Endothelial cell of umbilical vein (primary cell): Measurements from ENCODE around the gene SHMT1. TPM values are rescaled to one million over a fixed set of nuclear protein-coding genes. Genes with fewer than 3 reads are reported as not detected.

ENCODE experiments used
- BruUV-seq: library from RNA; stranded (reverse); fragments of 400-500 nt; replicated peaks from 2 replicates; lab custom pipeline; 2021; lab: Mats Ljungman, UMichigan
- CTCF ChIA-PET: fragments of 300-600, 350-600 bp; sonication (Branson Sonifier 250); formaldehyde crosslinking; loops from one replicate; lab custom pipeline; 2021; ENCODE audit warnings: antibody characterized with exemption, inconsistent platforms; lab: Charles Lee
- POLR2A ChIA-PET: fragments of 300-600, 350-600 bp; sonication (Branson Sonifier 250); formaldehyde crosslinking; loops from one replicate; lab custom pipeline; 2021; ENCODE audit warnings: antibody characterized with exemption, inconsistent platforms; lab: Charles Lee
- DNase-seq: peaks from one replicate; pipeline ENCODE4 v3.0.0-alpha.2; 2011; ENCODE audit warnings: low read depth, low spot score
- FAIRE-seq: peaks from 2 replicates; lab custom pipeline; 2011; peaks lifted over from hg19 to GRCh38; lab: Jason Lieb, UNC
- H2AFZ ChIP-seq: 2 replicates; pipeline ENCODE4 v1.6.0; 2012; ENCODE audit warnings: low read depth, low read length, control low read depth, inconsistent platforms
- H3K27ac ChIP-seq: 2 replicates; pipeline ENCODE4 v1.5.1; 2011; ENCODE audit warnings: low read depth, mild to moderate bottlenecking, control low read depth, low read length, moderate library complexity; ENCODE audit not compliant: insufficient read depth
- H3K27me3 ChIP-seq, 2 experiments: 2 replicates each; pipeline versions ENCODE4 v1.6.0 to v1.6.1; 2011; ENCODE audit warnings: low read length in 2 of 2, mixed read lengths in 1 of 2; ENCODE audit not compliant: control insufficient read depth in 2 of 2, insufficient read depth in 2 of 2
- H3K36me3 ChIP-seq, 2 experiments: 2 replicates in 1 of 2; 3 replicates in 1 of 2; pipeline ENCODE4 v1.5.1; 2011; ENCODE audit warnings: low read length in 2 of 2, mild to moderate bottlenecking in 1 of 2, moderate library complexity in 1 of 2; ENCODE audit not compliant: control insufficient read depth in 2 of 2, insufficient read depth in 2 of 2; ENCODE audit errors: extremely low read depth in 1 of 2
- H3K4me1 ChIP-seq: 3 replicates; pipeline ENCODE4 v1.5.1; 2011; ENCODE audit warnings: mild to moderate bottlenecking, low read length; ENCODE audit not compliant: control insufficient read depth, insufficient read depth; ENCODE audit errors: extremely low read depth
- H3K4me2 ChIP-seq: 2 replicates; pipeline ENCODE4 v1.6.1; 2011; ENCODE audit warnings: low read length, control low read depth, mixed read lengths; ENCODE audit not compliant: insufficient read depth
- H3K4me3 ChIP-seq, 3 experiments: fragments of 200-600 bp in 1 of 3; sonication (generic), shearing (Covaris generic) in 1 of 3; replicated peaks in 1 of 3; 2 replicates each; pipeline ENCODE4 v1.5.1; 2011 to 2016; ENCODE audit warnings: control low read depth in 3 of 3, low read length in 3 of 3, mild to moderate bottlenecking in 2 of 3, inconsistent platforms in 1 of 3, low read depth in 1 of 3, moderate library complexity in 1 of 3; ENCODE audit not compliant: insufficient read depth in 1 of 3
- H3K79me2 ChIP-seq: 2 replicates; pipeline ENCODE4 v1.6.0; 2012; ENCODE audit warnings: low read length, inconsistent platforms; ENCODE audit not compliant: control insufficient read depth, insufficient read depth
- H3K9ac ChIP-seq: replicated peaks from 2 replicates; pipeline ENCODE3; 2011; ENCODE audit warnings: low read length, control low read depth; ENCODE audit not compliant: insufficient read depth; ENCODE audit errors: extremely low read depth
- H3K9me1 ChIP-seq: replicated peaks from 3 replicates; pipeline ENCODE4 v1.6.0; 2011; ENCODE audit warnings: mild to moderate bottlenecking, low read length; ENCODE audit not compliant: control insufficient read depth, insufficient read depth; ENCODE audit errors: extremely low read depth
- H3K9me3 ChIP-seq: replicated peaks from 2 replicates; pipeline ENCODE4 v1.5.1; 2012; ENCODE audit warnings: low read length, inconsistent platforms; ENCODE audit not compliant: control insufficient read depth, insufficient read depth
- H4K20me1 ChIP-seq: replicated peaks from 2 replicates; pipeline ENCODE3; 2011; ENCODE audit warnings: mild to moderate bottlenecking, low read length; ENCODE audit not compliant: control insufficient read depth, insufficient read depth; ENCODE audit errors: extremely low read depth
- EZH2 ChIP-seq: IDR thresholded peaks from 2 replicates; pipeline ENCODE4 v1.6.1; 2012; ENCODE audit warnings: borderline replicate concordance, low read depth, mild to moderate bottlenecking, moderate library complexity, low read length, inconsistent platforms; ENCODE audit not compliant: severe bottlenecking
- FOS ChIP-seq: IDR thresholded peaks from 2 replicates; pipeline ENCODE4 v1.6.1; 2011; ENCODE audit warnings: mild to moderate bottlenecking, low read length, moderate library complexity, borderline replicate concordance; ENCODE audit not compliant: insufficient read depth
- GATA2 ChIP-seq: IDR thresholded peaks from 2 replicates; pipeline ENCODE4 v1.7.0; 2011; ENCODE audit warnings: low read depth, mild to moderate bottlenecking, moderate library complexity, mixed read lengths, low read length; ENCODE audit not compliant: insufficient read length, insufficient read depth
- JUN ChIP-seq: IDR thresholded peaks from 2 replicates; pipeline ENCODE4 v1.6.1; 2011; ENCODE audit warnings: borderline replicate concordance, low read depth; ENCODE audit not compliant: insufficient read length, insufficient read depth
- MYC ChIP-seq: IDR thresholded peaks from one replicate; pipeline ENCODE4 v1.6.1; 2011; ENCODE audit warnings: mild to moderate bottlenecking, low read depth, low read length
- POLR2A ChIP-seq: IDR thresholded peaks from 2 replicates; pipeline ENCODE4 v1.6.1; 2012; ENCODE audit warnings: low read depth, mild to moderate bottlenecking, control low read depth, low read length
- POLR2AphosphoS5 ChIP-seq: IDR thresholded peaks from 2 replicates; pipeline ENCODE4 v1.6.1; 2012; ENCODE audit warnings: low read depth, mild to moderate bottlenecking, control low read depth, low read length, moderate library complexity; ENCODE audit not compliant: insufficient read depth
- dilution Hi-C: fragments of 300-500 bp; cut with MboI; formaldehyde crosslinking; loops from one replicate; pipeline ENCODE4 v1.15.0; 2019; ENCODE audit warnings: low sequenced_read_pairs; ENCODE audit not compliant: extremely low pct_ligation_motif_present
- intact Hi-C: fragments of 100-400 bp; cut with micrococcal nuclease; formaldehyde crosslinking; loops from one replicate; pipeline ENCODE4 v1.10.0; 2022
- microRNA-seq: library from miRNA; unstranded; fragments of <30 nt; microRNA quantifications from one replicate; pipeline ENCODE4 v1.2.0, GENCODE V29; 2021; ENCODE audit warnings: borderline number of aligned reads, borderline replicate concordance
- polyA plus RNA-seq, 4 experiments: library from polyadenylated mRNA; depleted of rRNA in 3 of 4; stranded (reverse) in 3 of 4; unstranded in 1 of 4; fragments of >200 nt; gene quantifications; 2 replicates each; pipeline versions ENCODE4 v1.2.1 to v1.2.3, GENCODE V29; 2011 to 2012; ENCODE audit warnings: missing spikeins in 1 of 4
- small RNA-seq: library from RNA; depleted of rRNA; stranded (forward); fragments of <200 nt; gene quantifications from one replicate; pipeline ENCODE3, GENCODE V24; 2012; ENCODE audit warnings: low replicate concordance, low read depth; ENCODE audit not compliant: insufficient read depth, insufficient read length
- total RNA-seq: library from RNA; stranded (reverse); gene quantifications from 2 replicates; pipeline ENCODE4 v1.2.3, GENCODE V29; 2021
- TF ChIP-seq, protein P1 (sequence below): IDR thresholded peaks from 2 replicates; pipeline ENCODE4 v1.6.1; 2011; ENCODE audit not compliant: insufficient read depth, insufficient read length
- TF ChIP-seq, protein P2 (sequence below), 2 donors: IDR thresholded peaks; 1 replicate in 1 of 2; 2 replicates in 1 of 2; pipeline ENCODE4 v1.5.1; 2011; ENCODE audit warnings: low read length in 2 of 2, mild to moderate bottlenecking in 2 of 2, moderate library complexity in 2 of 2, control low read depth in 1 of 2, inconsistent platforms in 1 of 2, low read depth in 1 of 2; ENCODE audit not compliant: insufficient read depth in 1 of 2; ENCODE audit errors: extremely low read depth in 1 of 2

SHMT1 gene
- total and polyA plus RNA-seq, 2 donors (not counting 3 experiments of a cell fraction or from before 2014, with no cell fraction given): 18.9 to 27.6 TPM

DNA sequence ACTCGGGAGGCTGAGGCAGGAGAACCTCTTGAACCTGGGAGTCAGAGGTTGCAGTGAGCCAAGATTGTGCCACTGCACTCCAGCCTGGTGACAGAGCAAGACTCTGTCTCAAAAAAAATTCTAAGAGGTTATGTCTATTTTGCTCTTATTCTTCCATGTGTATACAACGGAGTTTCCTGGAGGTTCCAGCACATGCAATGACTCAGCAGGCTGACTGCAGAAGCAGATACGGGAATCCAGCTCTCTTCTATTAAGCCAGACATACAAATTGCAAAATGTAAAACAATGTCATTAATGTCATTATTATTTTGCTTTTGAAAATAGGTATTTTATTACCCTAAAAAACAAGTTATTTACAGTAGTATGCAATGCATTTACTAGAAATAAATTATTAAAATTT, 84.5 kb downstream of the SHMT1 start:
- Histone ChIP-seq H2AFZ (no peak overlapping the region), H3K27ac (no peak overlapping the region), H3K4me1 (no peaks in the 10 kb centered on the region), H3K9me3 (no peaks in the 10 kb centered on the region), H3K4me3 (no peak overlapping the region), H3K9ac (no peak overlapping the region), H3K27me3 (no peaks in the 10 kb centered on the region), H3K79me2 (no peaks in the 10 kb centered on the region), H4K20me1 (no peaks in the 10 kb centered on the region), H3K4me2 (no peak overlapping the region), H3K36me3 (peaks cover 27 to 47% of the 10 kb centered on the region in 2 experiments), H3K9me1 (no peaks in the 10 kb centered on the region)
- POLR2A ChIA-PET: interaction anchor here (0.6 kb wide), 1 partner anchor 13 kb away, joined by 3 read pairs; no protein-coding TSS in a partner anchor
- DNase-seq (no peak), FAIRE-seq (no peak)
- TF ChIP-seq EZH2 (no peak), POLR2AphosphoS5 (no peak), GATA2 (no peak), JUN (no peak), POLR2A (no peak), FOS (no peak), MYC (no peak)
- TF ChIP-seq, protein P1, sequence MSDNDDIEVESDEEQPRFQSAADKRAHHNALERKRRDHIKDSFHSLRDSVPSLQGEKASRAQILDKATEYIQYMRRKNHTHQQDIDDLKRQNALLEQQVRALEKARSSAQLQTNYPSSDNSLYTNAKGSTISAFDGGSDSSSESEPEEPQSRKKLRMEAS: no peak
- TF ChIP-seq, protein P2, sequence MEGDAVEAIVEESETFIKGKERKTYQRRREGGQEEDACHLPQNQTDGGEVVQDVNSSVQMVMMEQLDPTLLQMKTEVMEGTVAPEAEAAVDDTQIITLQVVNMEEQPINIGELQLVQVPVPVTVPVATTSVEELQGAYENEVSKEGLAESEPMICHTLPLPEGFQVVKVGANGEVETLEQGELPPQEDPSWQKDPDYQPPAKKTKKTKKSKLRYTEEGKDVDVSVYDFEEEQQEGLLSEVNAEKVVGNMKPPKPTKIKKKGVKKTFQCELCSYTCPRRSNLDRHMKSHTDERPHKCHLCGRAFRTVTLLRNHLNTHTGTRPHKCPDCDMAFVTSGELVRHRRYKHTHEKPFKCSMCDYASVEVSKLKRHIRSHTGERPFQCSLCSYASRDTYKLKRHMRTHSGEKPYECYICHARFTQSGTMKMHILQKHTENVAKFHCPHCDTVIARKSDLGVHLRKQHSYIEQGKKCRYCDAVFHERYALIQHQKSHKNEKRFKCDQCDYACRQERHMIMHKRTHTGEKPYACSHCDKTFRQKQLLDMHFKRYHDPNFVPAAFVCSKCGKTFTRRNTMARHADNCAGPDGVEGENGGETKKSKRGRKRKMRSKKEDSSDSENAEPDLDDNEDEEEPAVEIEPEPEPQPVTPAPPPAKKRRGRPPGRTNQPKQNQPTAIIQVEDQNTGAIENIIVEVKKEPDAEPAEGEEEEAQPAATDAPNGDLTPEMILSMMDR (IDR thresholded peaks at IDR 0.05; ENCODE audit: extremely low read depth in 1 of 2, insufficient read depth in 1 of 2, low read depth in 1 of 2, low read length in 2 of 2): no peak
- dilution Hi-C loops: no loop called here
- no TSS peak for BruUV-seq
- intact Hi-C loops: no loop called here
- CTCF ChIA-PET: no interaction called here

Small RNAs within 50 kb of the gene (microRNA-seq; reads per million reads assigned to microRNA genes)
- not detected for gene MIR6778

Small RNAs within 50 kb of the gene (small RNA-seq; reads per million reads assigned to genes)
- gene AL353997.5: not detected

Other genes starting within 250 kb of the SHMT1 start
- 70.7 and 71.0 TPM in 2 replicates for gene ALKBH5, start 179.7 kb downstream of the SHMT1 start, total RNA-seq
- gene ALKBH5, start 179.7 kb downstream of the SHMT1 start, polyA plus RNA-seq: 54.5 and 55.3 TPM in 2 replicates
- gene LLGL1, start 137.9 kb downstream of the SHMT1 start, total RNA-seq: 34.9 and 36.8 TPM in 2 replicates
- 47.1 and 55.5 TPM in 2 replicates for gene LLGL1, start 137.9 kb downstream of the SHMT1 start, polyA plus RNA-seq
- gene FLII, start 104.8 kb downstream of the SHMT1 start, total RNA-seq: 372 and 397 TPM in 2 replicates
- 582 and 691 TPM in 2 replicates for gene FLII, start 104.8 kb downstream of the SHMT1 start, polyA plus RNA-seq
- 8.3 and 8.5 TPM in 2 replicates for gene MIEF2, start 102.9 kb downstream of the SHMT1 start, total RNA-seq
- gene MIEF2, start 102.9 kb downstream of the SHMT1 start, polyA plus RNA-seq: 22.7 and 28.2 TPM in 2 replicates
- gene TOP3A, start 48.6 kb downstream of the SHMT1 start, total RNA-seq: 46.9 and 53.1 TPM in 2 replicates
- gene TOP3A, start 48.6 kb downstream of the SHMT1 start, polyA plus RNA-seq: 18.6 and 20.4 TPM in 2 replicates
- 16.1 and 17.6 TPM in 2 replicates for gene SMCR8, start 48.3 kb downstream of the SHMT1 start, total RNA-seq
- 8.2 and 9.5 TPM in 2 replicates for gene SMCR8, start 48.3 kb downstream of the SHMT1 start, polyA plus RNA-seq
- gene EVPLL, start 14.2 kb upstream of the SHMT1 start, total RNA-seq: not detected in 2 replicates
- not detected in 2 replicates for gene EVPLL, start 14.2 kb upstream of the SHMT1 start, polyA plus RNA-seq
- gene LGALS9C, start 113.2 kb upstream of the SHMT1 start, total RNA-seq: not detected in 2 replicates
- gene LGALS9C, start 113.2 kb upstream of the SHMT1 start, polyA plus RNA-seq: 0.08 TPM in 1 of 2 replicates, not detected in the other